HG02759 (cell line): ENCODE data around the gene ATG2A.

Experiments
- ATAC-seq: cut with Tn5 transposase; IDR thresholded peaks from one replicate; pipeline ENCODE4 v1.9.1; 2021; ENCODE audit warnings: mild to moderate bottlenecking, moderate library complexity; ENCODE audit not compliant: unreplicated experiment

The ATG2A gene

DNA sequence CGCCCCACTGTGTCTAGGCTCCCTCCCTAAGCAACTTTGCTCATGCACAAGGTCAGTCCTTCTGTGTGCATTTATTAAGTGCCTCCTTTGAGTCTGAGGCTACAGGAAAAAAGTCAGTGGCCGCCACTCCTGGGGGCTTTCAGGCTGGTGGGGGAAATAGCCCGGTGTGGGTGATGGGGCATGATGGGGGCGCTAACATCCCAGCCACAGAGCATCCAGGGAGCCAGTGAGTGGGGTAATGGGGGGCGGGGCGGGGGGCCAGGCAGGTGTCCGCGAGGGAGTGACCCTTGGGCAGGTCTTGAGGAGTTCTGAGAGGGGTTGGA lies 28.6 kb downstream of the ATG2A start:
- ATAC-seq, result no peak

- no peak for ATAC-seq
These were observed 29.1 kb downstream of the ATG2A start for GRCh38 chr11:64887757-64888405.

DNA sequence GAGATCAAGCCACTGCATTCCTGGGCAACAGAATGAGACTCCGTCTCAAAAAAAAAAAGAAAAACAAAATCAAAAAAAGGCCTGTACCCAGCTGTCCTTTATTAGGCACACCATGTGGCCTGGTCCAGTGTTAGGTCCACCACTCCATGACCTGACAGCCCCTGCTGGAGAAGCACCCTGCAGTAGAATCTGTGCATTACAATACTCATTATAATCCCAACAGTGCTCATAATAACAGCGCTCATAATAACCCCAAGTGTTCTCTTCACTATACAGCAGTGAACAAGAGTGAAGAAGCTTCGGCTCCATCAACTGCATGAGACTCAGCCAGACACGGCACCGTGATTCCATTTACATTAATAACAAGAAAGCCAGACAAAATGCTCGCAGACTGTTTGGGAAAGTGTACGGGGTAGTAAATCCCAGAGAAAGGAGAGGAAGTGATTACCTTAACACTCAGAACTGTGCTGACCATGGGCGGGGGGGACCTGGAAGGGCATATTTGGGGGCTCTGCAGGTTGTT lies 29.7 kb downstream of the ATG2A start:
- ATAC-seq, result no peak

- ATAC-seq, result no peak
These were observed 31.4 kb downstream of the ATG2A start for GRCh38 chr11:64885367-64886286.

DNA sequence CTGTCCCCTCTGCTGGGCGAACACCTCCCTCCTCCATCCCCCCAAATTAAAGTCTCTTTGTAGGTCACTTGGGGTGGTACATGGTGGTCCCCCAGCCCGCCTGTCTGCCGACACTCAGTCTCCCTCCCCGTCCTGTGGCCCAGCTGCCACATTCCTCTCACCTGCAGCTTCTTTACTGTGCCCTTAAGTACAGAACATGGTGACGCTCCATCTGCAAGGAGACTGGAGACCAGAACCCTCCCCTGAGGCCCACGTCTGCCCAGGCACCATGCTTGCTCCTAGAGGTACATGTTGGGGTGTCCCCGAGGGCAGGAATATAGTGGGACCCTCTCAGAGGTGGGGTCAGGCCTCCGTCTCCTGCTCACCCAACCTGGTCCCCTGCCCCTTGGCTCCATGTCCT lies 33.0 kb downstream of the ATG2A start:
- ATAC-seq, result no peak

DNA sequence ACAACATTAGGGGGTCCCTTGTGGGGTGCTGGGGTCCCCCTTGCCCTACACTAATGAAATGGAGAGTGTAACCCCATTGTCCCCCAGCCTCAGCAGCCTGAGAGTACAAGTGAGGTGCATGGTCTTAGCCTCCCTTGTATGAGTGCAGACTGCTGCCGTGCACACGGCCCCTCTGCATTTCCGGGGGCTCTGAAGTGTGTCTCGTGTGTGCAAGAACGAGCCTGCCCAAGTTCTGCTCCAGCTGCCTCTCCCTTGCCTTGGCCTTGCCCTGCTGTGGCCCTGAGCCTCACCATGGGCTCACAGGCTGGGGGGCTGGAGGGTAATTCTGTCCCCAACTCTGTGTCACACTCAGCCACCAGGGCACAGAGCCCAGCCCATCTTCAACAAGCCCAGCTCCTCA lies 33.4 kb downstream of the ATG2A start:
- no peak for ATAC-seq

DNA sequence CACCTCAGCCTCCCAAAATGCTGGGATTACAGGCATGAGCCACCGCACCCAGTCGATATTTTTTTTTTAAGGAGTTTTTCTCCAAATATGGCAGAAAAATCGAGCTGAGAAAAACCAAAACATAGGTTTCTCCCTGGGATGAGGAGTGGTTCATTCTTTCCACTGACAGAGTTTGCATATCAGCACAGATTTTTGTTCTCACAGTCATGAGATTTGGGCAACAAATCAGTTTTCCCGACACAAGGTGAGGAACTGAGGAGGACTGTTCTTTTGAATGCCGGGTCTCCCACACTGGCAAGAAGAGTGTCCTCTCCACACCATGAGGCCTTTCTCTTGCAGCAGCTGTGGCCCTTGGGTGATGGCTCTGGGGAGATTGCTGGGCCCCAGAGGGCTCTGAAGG lies 34.8 kb downstream of the ATG2A start:
- no peak for ATAC-seq

- ATAC-seq, result no peak
These were observed 35.5 kb downstream of the ATG2A start for GRCh38 chr11:64881476-64881875.

GRCh38 chr11:64880240-64881001 lies 36.6 kb downstream of the ATG2A start:
- no peak for ATAC-seq

- no peak for ATAC-seq
These were observed 37.6 kb downstream of the ATG2A start for GRCh38 chr11:64879244-64879900.

DNA sequence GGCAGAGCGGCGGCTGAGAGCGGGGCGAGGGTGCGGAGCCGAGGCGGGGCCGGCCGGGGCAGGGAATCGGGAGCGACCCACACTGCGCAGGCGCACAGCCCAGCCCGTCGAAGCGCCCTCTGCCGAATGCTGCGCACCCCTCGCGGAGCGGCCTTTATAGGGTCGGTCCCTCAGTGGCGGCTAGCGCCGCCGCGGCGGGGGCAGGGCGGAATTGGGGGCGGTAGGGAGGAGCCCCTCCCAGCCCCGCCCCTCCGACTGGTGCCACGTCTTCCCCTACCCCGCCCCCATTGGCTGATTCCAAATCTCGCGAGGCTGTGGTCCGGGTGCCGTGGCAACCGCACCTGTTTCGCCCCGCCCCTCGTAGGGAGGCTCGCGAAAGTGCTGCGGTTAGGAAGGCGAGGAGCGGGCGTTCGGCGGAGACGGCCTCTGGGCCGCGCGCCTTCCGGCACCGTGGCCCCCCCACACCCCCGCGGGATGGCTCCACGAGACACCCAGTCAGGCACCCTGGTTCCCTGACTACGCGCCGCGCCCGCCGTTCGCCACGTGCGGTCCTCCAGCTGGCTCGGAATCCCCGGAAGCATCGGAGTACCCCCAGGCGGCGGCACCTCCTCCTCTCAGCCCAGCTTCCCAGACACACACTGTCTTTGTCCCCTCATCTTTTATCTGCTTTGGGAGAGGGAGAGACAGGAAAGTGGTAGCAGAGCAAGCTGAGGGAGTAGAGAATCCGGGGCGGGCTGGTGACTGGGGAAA lies 38.3 kb downstream of the ATG2A start, which contains the start of gene EHD1:
Gene EHD1, minus strand, starts transcription at position 128 of the 750 bp plus-strand sequence. CDS start 157 bp downstream, outside the sequence.
- ATAC-seq, result peak; percentile 81

- ATAC-seq, result peak; percentile 18
These were observed 38.9 kb downstream of the ATG2A start for GRCh38 chr11:64878223-64878493.

GRCh38 chr11:64877390-64878222 lies 39.4 kb downstream of the ATG2A start:
- no peak for ATAC-seq

- ATAC-seq, result no peak
These were observed 40.1 kb downstream of the ATG2A start for GRCh38 chr11:64876835-64877341.

DNA sequence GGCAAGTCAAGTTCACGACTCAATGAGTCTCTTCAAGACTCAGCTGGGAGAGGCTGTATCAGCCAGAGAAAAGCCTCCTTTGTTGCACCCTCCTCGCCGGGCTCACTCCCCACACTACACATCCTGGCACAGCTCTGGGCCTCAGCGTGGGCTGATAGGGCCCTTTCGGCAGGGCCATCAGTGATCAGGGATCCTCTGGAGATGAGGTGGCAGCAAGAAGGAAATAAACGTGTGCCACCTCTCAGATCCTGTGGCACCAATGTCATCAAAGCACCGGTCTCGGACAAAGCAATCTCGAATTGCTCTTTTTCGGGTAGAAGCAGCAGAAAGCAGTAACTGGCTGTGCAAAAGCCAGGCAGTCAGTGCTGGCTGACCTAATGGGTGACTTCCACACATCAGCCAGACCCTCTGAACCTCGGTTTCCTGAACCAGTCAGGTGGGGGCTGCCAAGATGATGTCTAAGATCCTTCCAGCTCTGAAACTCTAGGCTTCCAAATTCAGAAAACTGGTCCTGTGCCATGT lies 40.7 kb downstream of the ATG2A start:
- no peak for ATAC-seq

DNA sequence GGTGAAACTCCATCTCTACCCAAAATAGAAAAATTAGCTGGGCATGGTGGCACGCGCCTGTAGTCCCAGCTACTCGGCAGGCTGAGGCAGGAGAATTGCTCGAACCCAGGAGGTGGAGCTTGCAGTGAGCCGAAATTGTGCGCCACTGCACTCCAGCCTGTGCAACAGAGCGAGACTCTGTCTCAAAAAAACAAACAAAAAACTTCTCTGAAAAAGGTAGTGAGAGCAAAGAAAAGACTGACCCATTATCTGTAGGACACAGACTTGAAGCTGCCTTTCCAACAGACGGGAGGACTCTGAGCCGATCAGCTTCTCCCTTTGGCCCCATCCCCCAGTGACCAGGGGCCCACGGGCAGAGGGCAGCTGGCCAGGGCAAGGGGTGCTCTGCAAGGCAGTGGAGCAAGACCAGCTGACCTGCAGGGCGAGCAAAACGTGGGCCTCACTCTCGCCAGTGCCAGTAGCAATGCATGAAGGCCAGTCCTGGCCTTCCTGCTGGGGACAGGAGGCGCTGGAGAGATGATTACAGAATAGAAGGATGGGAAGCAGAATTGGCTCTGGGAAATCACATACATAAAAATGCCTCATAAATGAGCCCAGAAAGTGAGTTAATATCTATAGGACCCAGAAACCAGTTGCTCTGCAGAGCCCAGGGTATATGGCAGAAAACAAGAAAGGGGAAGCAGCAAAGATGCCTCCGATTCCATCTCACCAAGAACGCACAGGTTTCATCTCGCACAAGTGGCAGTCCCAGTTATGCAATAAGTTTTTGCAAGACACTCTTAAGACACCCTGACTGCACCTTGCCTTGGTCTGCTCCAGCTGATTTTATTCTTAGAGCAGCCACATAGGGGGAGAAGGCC lies 41.4 kb downstream of the ATG2A start:
- ATAC-seq, result no peak

DNA sequence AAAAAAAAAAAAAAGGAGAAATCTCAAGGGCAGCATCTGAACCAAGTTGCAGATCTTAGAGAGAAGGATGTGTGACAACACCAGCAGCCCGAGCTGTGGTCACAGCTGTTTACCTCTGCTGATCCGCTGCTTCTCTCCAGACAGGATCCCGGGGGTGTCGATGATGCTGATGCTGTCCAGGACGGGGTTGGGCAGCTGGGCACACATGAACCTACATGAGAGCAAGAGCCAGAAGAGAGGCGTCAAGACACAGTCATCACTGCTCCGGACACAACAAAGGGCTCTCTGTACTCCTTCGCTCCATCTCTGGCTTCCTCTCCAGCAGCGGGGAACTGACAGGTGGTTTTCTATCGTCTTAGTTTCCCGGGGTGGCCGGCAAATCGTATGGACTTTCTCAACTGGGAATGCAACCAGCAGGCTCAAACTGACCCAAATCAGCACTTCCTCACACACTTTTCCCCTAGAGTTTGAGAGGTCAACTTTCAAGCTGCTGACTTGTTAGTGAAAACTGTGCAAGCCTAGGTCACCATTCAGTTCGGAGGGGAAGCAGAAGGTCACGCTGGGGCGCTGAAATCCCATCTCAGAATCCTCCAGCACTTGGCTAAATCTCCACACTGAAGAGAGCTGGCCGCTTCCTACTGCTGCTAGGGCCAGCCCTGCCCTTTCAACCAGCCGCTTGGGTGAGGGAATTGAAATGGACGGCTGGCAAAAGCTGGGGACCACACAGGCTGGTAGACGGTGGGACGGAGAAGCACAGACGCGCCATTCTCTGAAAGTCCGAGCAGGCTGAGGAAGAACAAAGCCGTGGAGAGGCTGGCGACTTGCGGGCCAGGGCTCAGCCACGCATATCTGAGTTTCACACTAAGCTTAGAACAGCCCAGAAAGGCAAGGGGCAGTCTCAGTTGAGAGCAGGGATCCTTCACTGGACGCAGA lies 42.4 kb downstream of the ATG2A start:
- no peak for ATAC-seq
